HepG2 (cell line): ENCODE data around the gene TMEM229B. TPM values are rescaled to one million over a fixed set of nuclear protein-coding genes. Genes with fewer than 3 reads are reported as not detected.

ENCODE experiments used
- ATAC-seq: fragments of 200-7000 bp; cut with Tn5 transposase; 3 replicates; pipeline ENCODE4 v1.9.1; 2020; ENCODE audit warnings: mild to moderate bottlenecking, moderate library complexity
- BruUV-seq: library from RNA; stranded (reverse); fragments of 400-500 nt; replicated peaks from 2 replicates; lab custom pipeline; 2021; lab: Mats Ljungman, UMichigan
- CTCF ChIA-PET: fragments of 300-600 bp; formaldehyde crosslinking; extraction: SDS; loops from one replicate; lab custom pipeline; 2021; ENCODE audit warnings: low total read pairs, inconsistent platforms, low intra/inter-chr PET ratio; lab: Yijun Ruan, JAX
- POLR2A ChIA-PET: fragments of 350-600 bp; sonication (Branson Sonifier 250); formaldehyde crosslinking; loops from one replicate; lab custom pipeline; 2020; ENCODE audit warnings: antibody characterized with exemption, inconsistent platforms; lab: Yijun Ruan, JAX
- DNase-seq: peaks from one replicate; pipeline ENCODE4 v3.0.0-alpha.2; 2015; ENCODE audit warnings: low spot score
- FAIRE-seq: peaks from 3 replicates; lab custom pipeline; 2011; peaks lifted over from hg19 to GRCh38; lab: Jason Lieb, UNC
- H2AFZ ChIP-seq: one replicate; pipeline ENCODE4 v1.6.1; 2011; ENCODE audit warnings: low read length, inconsistent platforms
- H3K27ac ChIP-seq: fragments of 300-600 bp; 3 replicates; pipeline ENCODE4 v1.8.0; 2011; ENCODE audit warnings: mixed run types, mild to moderate bottlenecking, mixed read lengths, low read length, inconsistent platforms; ENCODE audit not compliant: insufficient read depth; ENCODE audit errors: extremely low read length
- H3K27me3 ChIP-seq, 2 experiments: fragments of 200-600 bp in 1 of 2; 2 replicates in 1 of 2; 3 replicates in 1 of 2; pipeline versions ENCODE4 v1.6.0 to v1.8.0; 2011; ENCODE audit warnings: low read length in 2 of 2, mild to moderate bottlenecking in 2 of 2, moderate library complexity in 2 of 2, inconsistent platforms in 1 of 2; ENCODE audit not compliant: insufficient read depth in 2 of 2, control insufficient read depth in 1 of 2
- H3K36me3 ChIP-seq, 2 experiments: fragments of 200-600 bp in 1 of 2; replicated peaks in 1 of 2; 2 replicates in 1 of 2; 3 replicates in 1 of 2; pipeline versions ENCODE4 v1.5.1 to v1.8.0; 2011; ENCODE audit warnings: low read length in 2 of 2, inconsistent platforms in 1 of 2; ENCODE audit not compliant: insufficient read depth in 2 of 2, control insufficient read depth in 1 of 2
- H3K4me1 ChIP-seq: 2 replicates; pipeline ENCODE4 v1.5.1; 2012; ENCODE audit warnings: low read length, inconsistent platforms; ENCODE audit not compliant: insufficient read depth
- H3K4me2 ChIP-seq: 2 replicates; pipeline ENCODE4 v1.6.0; 2011; ENCODE audit warnings: low read depth, low read length, inconsistent platforms
- H3K4me3 ChIP-seq, 3 experiments: fragments of 200-600 bp in 1 of 3; sonication (generic), shearing (Covaris generic) in 1 of 3; replicated peaks in 1 of 3; 2 replicates each; pipeline ENCODE4 v1.5.1; 2011 to 2016; ENCODE audit warnings: low read length in 3 of 3, inconsistent platforms in 2 of 3, low read depth in 2 of 3, mild to moderate bottlenecking in 2 of 3, control low read depth in 1 of 3, mixed read lengths in 1 of 3; ENCODE audit not compliant: insufficient read depth in 1 of 3
- H3K79me2 ChIP-seq: one replicate; pipeline ENCODE4 v1.6.1; 2011; ENCODE audit warnings: low read length, inconsistent platforms; ENCODE audit not compliant: insufficient read depth
- H3K9ac ChIP-seq: 2 replicates; pipeline ENCODE4 v1.6.0; 2011; ENCODE audit warnings: mild to moderate bottlenecking, low read depth, low read length, inconsistent platforms; ENCODE audit not compliant: insufficient read depth
- H3K9me3 ChIP-seq: 2 replicates; pipeline ENCODE4 v1.5.1; 2012; ENCODE audit warnings: mild to moderate bottlenecking, low read length
- H4K20me1 ChIP-seq: 2 replicates; pipeline ENCODE4 v1.6.0; 2011; ENCODE audit warnings: inconsistent platforms, mild to moderate bottlenecking, low read length, moderate library complexity; ENCODE audit not compliant: insufficient read depth
- BRCA1 ChIP-seq: sonication (generic); formaldehyde crosslinking; IDR thresholded peaks from 2 replicates; pipeline ENCODE4 v1.4.0; 2020; ENCODE audit warnings: missing genetic modification reagents
- CEBPB ChIP-seq: IDR thresholded peaks from 2 replicates; pipeline ENCODE4 v1.6.1; 2011; ENCODE audit warnings: low read depth, low read length, improper control_type of control experiment, borderline replicate concordance
- EHMT2 ChIP-seq: fragments of 200-600 bp; sonication (generic); IDR thresholded peaks from 2 replicates; pipeline ENCODE4 v1.7.0; 2017; ENCODE audit warnings: antibody characterized with exemption, low read depth, low read length, borderline replicate concordance
- GABPB1 ChIP-seq: IDR thresholded peaks from 2 replicates; pipeline ENCODE4 v1.6.1; 2016; ENCODE audit warnings: mild to moderate bottlenecking, missing genetic modification reagents, moderate library complexity, missing compliant biosample characterization
- GTF3A ChIP-seq: sonication (generic); formaldehyde crosslinking; conservative IDR thresholded peaks from 2 replicates; pipeline ENCODE4 v1.4.0; 2020; ENCODE audit warnings: mild to moderate bottlenecking, missing genetic modification reagents
- PAF1 ChIP-seq: IDR thresholded peaks from 2 replicates; pipeline ENCODE4 v1.6.1; 2016; ENCODE audit warnings: missing genetic modification reagents, missing compliant biosample characterization
- RBM22 ChIP-seq: fragments of 200-400 bp; formaldehyde crosslinking; optimal IDR thresholded peaks from 2 replicates; pipeline ENCODE3; 2017; ENCODE audit warnings: mild to moderate bottlenecking, low read length, moderate library complexity
- SMAD1 ChIP-seq: sonication (generic); formaldehyde crosslinking; IDR thresholded peaks from 2 replicates; pipeline ENCODE4 v1.4.0; 2020; ENCODE audit warnings: missing genetic modification reagents, low read depth, mild to moderate bottlenecking, borderline replicate concordance
- THYN1 ChIP-seq: sonication (generic); formaldehyde crosslinking; IDR thresholded peaks from 2 replicates; pipeline ENCODE4 v1.8.1; 2023; ENCODE audit warnings: low read depth, mild to moderate bottlenecking, moderate library complexity, missing genetic modification reagents, borderline replicate concordance
- ZFP36 ChIP-seq: fragments of 150-350 bp; IDR thresholded peaks from 2 replicates; pipeline ENCODE4 v1.6.1; 2018; ENCODE audit warnings: borderline replicate concordance, low read length, low read depth; ENCODE audit not compliant: partially characterized antibody
- ZFP36L1 ChIP-seq: sonication (generic); formaldehyde crosslinking; IDR thresholded peaks from 2 replicates; pipeline ENCODE4 v1.8.0; 2022; ENCODE audit warnings: mild to moderate bottlenecking, missing genetic modification reagents, moderate library complexity
- WGBS: methylation state at CpG from one replicate; pipeline ENCODE4 v1.1.6; 2017; ENCODE audit warnings: low lambda C conversion rate; 5-methylcytosine and 5-hydroxymethylcytosine counted together
- in situ Hi-C: cut with HindIII; loops from 2 replicates; pipeline ENCODE4 v1.10.0; 2017; ENCODE audit warnings: low pct_unique_long_range_greater_than_20kb; ENCODE audit not compliant: extremely low pct_ligation_motif_present
- intact Hi-C: fragments of 100-400 bp; cut with micrococcal nuclease; formaldehyde crosslinking; loops from one replicate; pipeline ENCODE4 v1.10.0; 2022; ENCODE audit not compliant: unreplicated experiment
- polyA plus RNA-seq, 8 experiments: library from polyadenylated mRNA; depleted of rRNA in 3 of 8; stranded (reverse) in 7 of 8; unstranded in 1 of 8; fragments of >200 nt; fragmentation: Illumina TruSeq in 4 of 8; extraction: Trizol in 4 of 8; gene quantifications; 2 replicates each; pipeline versions ENCODE4 v1.2.1 to v1.2.3, GENCODE V29; 2011 to 2016; ENCODE audit warnings: low read depth in 4 of 8, missing spikeins in 1 of 8, mixed read lengths in 1 of 8; ENCODE audit not compliant: insufficient read depth in 1 of 8
- total RNA-seq, 5 experiments: library from RNA; depleted of rRNA; stranded (reverse); fragments of >200 nt; fragmentation: Illumina TruSeq; extraction: Trizol; gene quantifications; 2 replicates each; pipeline ENCODE4 v1.2.3, GENCODE V29; 2016; ENCODE audit warnings: low read depth in 1 of 5
- TF ChIP-seq, protein P1 (sequence below): sonication (generic); formaldehyde crosslinking; IDR thresholded peaks from 2 replicates; pipeline ENCODE4 v1.4.0; 2020; ENCODE audit warnings: low read depth, missing genetic modification reagents

TMEM229B gene
- total and polyA plus RNA-seq, 2 of the 13 experiments (the other 11 are each of a cell fraction or from before 2014, with no cell fraction given), result 0.69 to 1.1 TPM

DNA sequence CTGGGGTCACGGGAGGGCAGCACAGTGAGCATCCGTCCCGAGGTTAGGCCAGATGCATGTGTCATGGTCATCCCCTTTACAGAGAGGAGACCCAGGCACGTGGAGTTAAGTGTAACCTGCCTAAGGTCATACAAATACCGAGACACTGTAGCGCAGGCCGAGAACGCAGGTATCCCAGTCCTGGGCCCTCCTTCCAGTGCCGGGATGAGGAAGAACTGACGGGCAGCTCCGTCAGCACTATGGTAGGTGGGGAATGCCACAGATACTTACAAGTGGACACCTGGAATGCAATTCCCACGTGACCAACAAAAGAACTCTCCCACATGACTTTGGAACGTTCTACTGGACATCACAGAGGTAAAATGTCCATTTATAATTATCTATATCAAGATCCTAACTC is 8.7 kb upstream of the TMEM229B start:
- Histone ChIP-seq H3K4me1 (no peaks in the 10 kb centered on the region), H4K20me1 (no peaks in the 10 kb centered on the region), H3K9me3 (peaks cover 11% of the 10 kb centered on the region), H3K36me3 (no peaks in the 10 kb centered on the region), H2AFZ (no peak overlapping the region), H3K4me3 (no peak overlapping the region), H3K4me2 (no peak overlapping the region), H3K79me2 (no peaks in the 10 kb centered on the region), H3K27me3 (peaks cover 3 to 10% of the 10 kb centered on the region in 2 experiments; a peak in 2 of 5 replicates), H3K9ac (no peak overlapping the region), H3K27ac (no peak overlapping the region)
- BruUV-seq, result no TSS peak
- CTCF ChIA-PET, result no interaction called here
- DNase-seq, result no peak
- no peak for FAIRE-seq
- WGBS, result 29% methylated on average over 12 of the region's 13 CpGs
- intact Hi-C loops (no loop called here), in situ Hi-C loops (no loop called here)
- ATAC-seq, result no peak
- TF ChIP-seq EHMT2 (no peak), CEBPB (no peak), PAF1 (CRISPR knock-in tag) (no peak), ZFP36 (no peak), RBM22 (no peak), THYN1 (CRISPR knock-in tag) (no peak), ZFP36L1 (CRISPR knock-in tag) (no peak), BRCA1 (CRISPR knock-in tag) (no peak), GTF3A (CRISPR knock-in tag) (no peak), GABPB1 (CRISPR knock-in tag) (no peak), SMAD1 (CRISPR knock-in tag) (no peak)
- TF ChIP-seq, protein P1, sequence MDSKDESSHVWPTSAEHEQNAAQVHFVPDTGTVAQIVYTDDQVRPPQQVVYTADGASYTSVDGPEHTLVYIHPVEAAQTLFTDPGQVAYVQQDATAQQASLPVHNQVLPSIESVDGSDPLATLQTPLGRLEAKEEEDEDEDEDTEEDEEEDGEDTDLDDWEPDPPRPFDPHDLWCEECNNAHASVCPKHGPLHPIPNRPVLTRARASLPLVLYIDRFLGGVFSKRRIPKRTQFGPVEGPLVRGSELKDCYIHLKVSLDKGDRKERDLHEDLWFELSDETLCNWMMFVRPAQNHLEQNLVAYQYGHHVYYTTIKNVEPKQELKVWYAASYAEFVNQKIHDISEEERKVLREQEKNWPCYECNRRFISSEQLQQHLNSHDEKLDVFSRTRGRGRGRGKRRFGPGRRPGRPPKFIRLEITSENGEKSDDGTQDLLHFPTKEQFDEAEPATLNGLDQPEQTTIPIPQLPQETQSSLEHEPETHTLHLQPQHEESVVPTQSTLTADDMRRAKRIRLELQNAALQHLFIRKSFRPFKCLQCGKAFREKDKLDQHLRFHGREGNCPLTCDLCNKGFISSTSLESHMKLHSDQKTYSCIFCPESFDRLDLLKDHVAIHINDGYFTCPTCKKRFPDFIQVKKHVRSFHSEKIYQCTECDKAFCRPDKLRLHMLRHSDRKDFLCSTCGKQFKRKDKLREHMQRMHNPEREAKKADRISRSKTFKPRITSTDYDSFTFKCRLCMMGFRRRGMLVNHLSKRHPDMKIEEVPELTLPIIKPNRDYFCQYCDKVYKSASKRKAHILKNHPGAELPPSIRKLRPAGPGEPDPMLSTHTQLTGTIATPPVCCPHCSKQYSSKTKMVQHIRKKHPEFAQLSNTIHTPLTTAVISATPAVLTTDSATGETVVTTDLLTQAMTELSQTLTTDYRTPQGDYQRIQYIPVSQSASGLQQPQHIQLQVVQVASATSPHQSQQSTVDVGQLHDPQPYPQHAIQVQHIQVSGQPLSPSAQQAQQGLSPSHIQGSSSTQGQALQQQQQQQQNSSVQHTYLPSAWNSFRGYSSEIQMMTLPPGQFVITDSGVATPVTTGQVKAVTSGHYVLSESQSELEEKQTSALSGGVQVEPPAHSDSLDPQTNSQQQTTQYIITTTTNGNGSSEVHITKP (CRISPR knock-in tag), result no peak
- POLR2A ChIA-PET, result no interaction called here
